ENCODE results near the gene SLC24A3.

Gene SLC24A3

DNA sequence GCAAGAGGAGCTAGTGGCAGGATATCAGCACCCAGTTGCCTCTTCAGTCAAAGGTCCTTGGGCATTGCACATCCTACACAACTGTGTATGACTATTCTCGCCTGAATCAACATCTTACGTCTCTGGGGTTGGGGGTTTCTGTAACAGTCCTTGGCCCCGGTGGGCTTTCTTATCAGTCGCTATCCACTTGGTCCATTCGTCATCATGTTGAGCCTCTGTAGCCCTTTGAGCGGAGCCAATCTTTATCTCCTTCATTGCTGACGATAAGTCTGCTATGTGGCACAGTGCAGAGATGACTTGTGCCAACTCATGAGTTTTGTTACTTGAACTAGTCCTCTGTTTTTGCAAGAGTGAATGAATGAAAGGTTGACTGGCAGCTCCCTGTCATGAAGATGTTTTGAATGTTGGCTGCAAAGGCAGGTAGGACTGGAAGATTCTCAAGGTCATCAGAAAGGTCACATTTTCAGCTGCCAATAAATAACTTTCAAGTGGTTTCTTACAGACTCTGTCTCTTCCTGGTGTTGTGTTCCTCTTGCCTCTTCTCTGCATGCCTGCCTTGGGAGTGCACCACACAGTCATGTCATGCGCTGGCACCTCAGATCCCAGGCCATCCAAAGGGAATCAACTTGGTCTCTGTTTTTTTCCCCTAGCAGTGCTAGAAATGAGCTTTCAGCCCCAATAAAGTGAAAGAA is 238.9 kb downstream of the SLC24A3 start:
- in situ Hi-C loops (cut with HindIII; ENCODE audit: low sequenced_read_pairs), result no loop called here

DNA sequence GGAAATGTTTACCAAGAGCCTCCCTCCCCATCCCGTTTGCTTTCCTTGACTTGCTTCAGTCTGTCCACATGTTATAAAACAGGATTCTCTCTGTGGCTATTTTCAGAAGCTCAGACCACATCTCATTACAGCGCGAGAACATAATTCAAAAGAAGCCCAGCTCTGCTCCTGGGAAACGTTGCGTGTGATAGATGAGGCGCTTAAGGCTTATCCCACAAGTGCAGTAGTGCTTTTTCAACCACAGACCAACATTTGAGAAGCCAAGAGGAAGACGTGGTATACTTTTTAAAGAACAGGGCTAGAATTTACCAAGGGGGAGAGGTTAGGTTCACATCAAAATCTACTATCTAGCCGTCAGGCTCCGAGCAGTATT is 239.5 kb downstream of the SLC24A3 start:
- in situ Hi-C loops (cut with HindIII; ENCODE audit: low sequenced_read_pairs), result no loop called here

- in situ Hi-C loops (cut with HindIII; ENCODE audit: low sequenced_read_pairs), result no loop called here
Measured at GRCh38 chr20:19453410-19453809, 241.0 kb downstream of the SLC24A3 start.

DNA sequence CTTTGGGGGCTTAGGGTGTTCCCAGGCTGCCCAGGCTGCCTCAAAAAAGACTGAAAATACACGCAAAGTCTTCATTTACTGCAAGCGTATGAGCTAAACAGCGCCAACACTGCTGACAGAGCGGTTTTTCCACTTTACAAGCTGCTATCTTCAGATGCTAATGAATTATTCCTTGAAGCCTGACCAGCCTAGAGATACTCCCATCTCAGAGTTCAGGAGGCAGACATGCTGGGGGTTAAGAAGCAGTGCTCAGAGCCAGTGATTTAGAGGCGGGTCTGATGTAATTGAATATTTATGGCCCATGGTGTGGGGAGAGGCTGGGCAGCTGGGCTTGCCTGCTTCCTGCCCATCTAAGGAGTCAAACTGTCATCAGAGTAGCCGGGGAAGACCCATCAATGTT is 241.4 kb downstream of the SLC24A3 start:
- in situ Hi-C loops (cut with HindIII; ENCODE audit: low sequenced_read_pairs), result no loop called here

DNA sequence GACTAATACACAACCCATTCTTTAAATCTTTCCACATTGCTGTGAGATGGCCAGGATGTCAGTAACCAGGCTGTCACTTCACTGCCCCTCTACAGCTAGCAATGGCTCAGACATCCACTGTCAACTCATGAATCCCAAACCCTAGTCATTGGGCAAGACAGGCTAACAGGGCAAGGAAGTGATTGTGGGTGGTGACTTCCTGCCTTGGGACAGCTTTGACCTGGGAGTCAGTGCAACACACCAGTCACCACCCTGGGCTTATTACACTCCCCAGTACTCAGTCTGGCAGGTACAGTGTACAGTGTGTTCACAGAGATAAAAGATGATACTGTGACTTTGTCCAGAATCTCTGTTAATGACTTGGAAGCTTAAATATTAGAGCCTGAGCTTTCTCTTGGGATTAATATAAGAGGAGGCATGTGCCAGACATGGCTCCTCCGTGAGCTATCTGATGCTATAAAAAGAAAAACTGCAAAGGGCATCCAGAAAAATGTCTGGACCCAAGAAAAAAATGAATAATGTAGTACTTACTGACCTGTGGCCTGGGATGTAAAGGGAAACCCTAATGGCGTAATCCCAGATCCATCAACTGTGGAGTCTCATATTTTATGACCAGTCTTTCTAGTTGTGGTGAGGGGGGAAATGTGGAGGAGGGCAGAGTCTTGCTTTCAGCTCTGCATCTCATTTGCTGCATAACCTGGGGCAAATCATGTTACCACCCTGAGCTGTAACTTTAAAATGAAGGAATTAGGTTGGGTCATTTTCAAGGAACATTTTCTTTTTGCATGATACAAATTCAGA is 244.4 kb downstream of the SLC24A3 start:
- in situ Hi-C loops (cut with HindIII; ENCODE audit: low sequenced_read_pairs), result no loop called here

GRCh38 chr20:19457611-19458010 is 245.2 kb downstream of the SLC24A3 start:
- in situ Hi-C loops (cut with HindIII; ENCODE audit: low sequenced_read_pairs), result no loop called here

- in situ Hi-C loops (cut with HindIII; ENCODE audit: low sequenced_read_pairs), result no loop called here
Measured at GRCh38 chr20:19460386-19460785, 247.9 kb downstream of the SLC24A3 start.

DNA sequence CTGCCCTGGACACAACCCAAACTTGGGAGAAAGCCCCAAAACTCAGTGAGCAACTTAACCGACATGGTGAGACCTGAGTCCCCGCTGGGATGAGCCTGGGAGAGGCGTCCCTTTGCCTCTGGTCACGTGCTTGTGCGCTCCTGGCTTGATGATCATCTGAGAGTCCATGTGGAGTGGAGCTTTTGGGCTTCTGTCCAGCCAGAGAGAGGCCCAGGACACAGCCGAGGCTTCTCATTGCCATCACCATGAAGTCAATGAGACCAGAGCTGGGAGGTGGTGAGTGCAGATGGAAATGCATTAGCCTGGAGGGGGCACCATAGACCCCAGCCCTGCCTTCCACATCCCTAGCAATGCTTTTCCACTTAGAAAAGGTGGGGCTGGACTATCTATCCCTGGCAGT is 250.0 kb downstream of the SLC24A3 start:
- in situ Hi-C loops (cut with HindIII; ENCODE audit: low sequenced_read_pairs), result no loop called here

GRCh38 chr20:19463597-19463996 is 251.2 kb downstream of the SLC24A3 start:
- in situ Hi-C loops (cut with HindIII; ENCODE audit: low sequenced_read_pairs), result no loop called here

- in situ Hi-C loops (cut with HindIII; ENCODE audit: low sequenced_read_pairs), result no loop called here
Measured at GRCh38 chr20:19465536-19465935, 253.1 kb downstream of the SLC24A3 start.

DNA sequence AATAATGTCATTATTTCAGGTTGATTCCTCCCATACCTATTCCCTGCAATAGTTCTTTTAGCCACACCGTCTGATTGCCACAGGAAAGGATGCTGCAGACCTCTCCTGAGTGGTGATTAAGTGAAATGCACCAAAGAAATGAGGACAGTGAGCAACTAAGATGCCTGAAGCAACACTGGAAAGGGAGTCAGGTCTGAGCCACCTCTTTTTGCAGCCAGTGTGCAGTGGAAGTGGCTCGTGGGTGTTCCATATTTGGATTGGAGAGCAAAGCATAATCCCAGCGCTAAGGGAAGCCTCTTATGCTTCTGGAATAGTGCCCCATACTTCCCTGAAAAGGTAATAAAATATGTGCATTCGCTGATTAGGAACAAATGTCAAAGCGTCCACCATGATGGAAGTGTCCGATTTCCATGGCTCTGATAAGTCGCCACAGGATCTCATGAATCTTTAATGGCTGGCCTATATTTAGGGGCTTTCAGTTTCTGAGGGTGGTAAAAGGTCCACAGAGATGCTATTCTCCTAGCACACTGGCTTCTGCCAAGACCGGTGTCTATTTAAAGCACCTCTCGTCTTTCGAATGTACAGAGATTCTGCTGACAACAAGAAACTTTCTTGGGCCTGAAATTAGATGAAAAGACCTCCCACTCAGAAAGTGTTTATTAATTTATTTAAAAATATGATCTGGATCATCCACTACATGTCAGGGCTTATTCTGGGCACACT is 253.9 kb downstream of the SLC24A3 start:
- in situ Hi-C loops (cut with HindIII; ENCODE audit: low sequenced_read_pairs), result no loop called here

DNA sequence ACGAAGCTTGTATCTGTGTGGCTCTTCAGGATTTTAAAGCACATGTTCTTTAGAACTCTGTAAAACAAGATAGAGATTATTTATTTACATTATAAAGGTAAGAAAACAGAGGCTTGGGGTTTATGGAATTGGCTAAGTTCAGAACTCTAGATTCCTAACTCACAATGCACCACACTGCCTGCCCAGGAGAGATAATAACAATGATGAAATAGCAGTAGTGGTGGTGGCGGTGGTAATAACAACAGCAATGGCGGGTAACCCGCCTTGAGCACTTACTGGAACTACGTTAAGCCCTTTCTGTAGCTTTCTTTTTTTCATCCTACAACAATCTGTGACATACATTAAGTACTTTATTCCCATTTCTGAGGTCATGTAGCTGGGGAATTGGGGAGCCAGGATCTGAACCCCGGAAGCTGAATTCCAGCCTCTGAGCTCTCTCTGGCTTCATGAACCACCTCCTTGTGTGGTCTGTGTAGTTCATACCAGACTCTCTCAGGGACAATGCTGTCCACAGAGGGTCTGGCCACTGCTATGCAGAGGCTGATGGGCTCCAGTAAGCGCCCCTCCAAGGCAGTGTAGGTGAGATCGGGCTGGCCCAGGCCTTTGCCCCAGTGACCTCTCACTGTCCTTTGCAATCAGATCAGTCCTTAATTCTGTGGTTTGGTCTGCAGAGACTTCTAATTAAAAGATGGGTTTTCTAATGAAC is 260.9 kb downstream of the SLC24A3 start:
- in situ Hi-C loops (cut with HindIII; ENCODE audit: low sequenced_read_pairs), result no loop called here

DNA sequence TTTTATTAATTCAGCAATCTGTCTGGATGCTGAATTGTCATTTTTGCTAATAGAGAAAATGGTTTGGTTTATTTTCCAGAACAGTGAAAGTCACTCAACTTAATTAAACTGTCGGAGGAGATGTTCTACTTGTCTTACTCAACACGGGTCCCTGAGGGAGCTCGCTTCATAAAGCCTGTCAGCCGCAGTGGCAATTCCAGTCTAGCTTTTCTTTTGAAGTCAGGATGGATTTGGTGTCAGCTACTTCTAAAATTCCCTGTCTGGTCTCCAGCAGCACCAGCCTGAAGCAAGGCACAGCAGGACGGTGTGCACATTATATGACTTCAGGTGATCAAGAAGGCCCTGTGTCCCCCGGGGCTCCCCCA is 261.5 kb downstream of the SLC24A3 start:
- in situ Hi-C loops (cut with HindIII; ENCODE audit: low sequenced_read_pairs), result no loop called here

DNA sequence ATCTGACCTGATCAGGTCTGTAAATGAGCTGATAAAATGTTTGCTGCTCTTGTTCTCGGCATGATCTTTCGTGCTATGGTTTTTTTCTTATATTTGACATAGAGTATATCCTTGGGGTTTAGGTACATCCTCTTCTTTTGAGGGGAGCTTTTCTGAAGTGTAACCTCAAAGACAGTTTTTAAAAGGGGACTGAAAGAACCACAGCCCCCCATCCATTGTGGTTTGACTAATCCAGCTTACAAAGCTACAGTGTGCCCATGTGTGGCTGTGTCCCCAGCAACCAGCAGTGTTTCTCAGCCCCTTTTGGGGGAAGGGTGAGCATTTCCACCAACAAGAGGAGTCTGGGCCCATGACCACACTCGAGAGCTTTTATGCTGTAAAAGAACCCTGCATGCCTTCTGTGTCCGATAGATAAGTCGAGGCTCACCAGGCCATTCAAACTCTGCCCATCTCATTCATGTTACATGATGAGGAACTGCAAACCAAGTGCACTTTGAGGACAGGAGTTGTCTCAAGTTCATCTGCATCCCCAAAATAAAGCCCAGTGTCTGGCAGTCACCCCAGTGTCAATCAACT is 266.0 kb downstream of the SLC24A3 start:
- in situ Hi-C loops (cut with HindIII; ENCODE audit: low sequenced_read_pairs), result loop anchor here (5.0 kb wide), 1 partner anchor 49 kb away; no protein-coding TSS in a partner anchor

- in situ Hi-C loops (cut with HindIII; ENCODE audit: low sequenced_read_pairs), result no loop called here
Measured at GRCh38 chr20:19482726-19483125, 270.3 kb downstream of the SLC24A3 start.

- in situ Hi-C loops (cut with HindIII; ENCODE audit: low sequenced_read_pairs), result no loop called here
Measured at GRCh38 chr20:19483309-19483708, 270.9 kb downstream of the SLC24A3 start.

- in situ Hi-C loops (cut with HindIII; ENCODE audit: low sequenced_read_pairs), result no loop called here
Measured at GRCh38 chr20:19486446-19486845, 274.0 kb downstream of the SLC24A3 start.

- in situ Hi-C loops (cut with HindIII; ENCODE audit: low sequenced_read_pairs), result no loop called here
Measured at GRCh38 chr20:19487420-19487819, 275.0 kb downstream of the SLC24A3 start.

- in situ Hi-C loops (cut with HindIII; ENCODE audit: low sequenced_read_pairs), result no loop called here
Measured at GRCh38 chr20:19491241-19491640, 278.8 kb downstream of the SLC24A3 start.

DNA sequence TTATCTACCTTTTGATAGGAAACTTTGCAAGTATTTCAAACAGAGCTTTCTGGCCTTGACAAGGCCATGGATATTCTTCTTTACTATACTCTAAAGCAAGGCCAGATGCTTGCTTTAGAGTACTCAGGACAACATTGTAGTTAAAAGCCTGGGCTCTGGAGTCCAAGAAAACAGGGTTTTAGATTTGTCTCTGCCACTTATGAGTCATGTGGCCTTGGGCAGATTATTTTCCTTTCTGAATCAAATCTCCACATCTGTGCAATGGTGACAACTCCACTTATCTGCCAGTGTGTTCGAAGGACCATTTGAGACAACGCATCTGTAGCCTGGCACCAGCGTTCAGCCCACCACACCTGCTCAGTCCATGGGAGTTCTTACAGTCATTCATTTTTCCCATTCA is 279.7 kb downstream of the SLC24A3 start:
- in situ Hi-C loops (cut with HindIII; ENCODE audit: low sequenced_read_pairs), result no loop called here
